Stomach (tissue), 9 donors: Measurements from ENCODE around the gene ANP32B. TPM values are rescaled to one million over a fixed set of nuclear protein-coding genes. Genes with fewer than 3 reads are reported as not detected.

ENCODE experiments used
- DNase-seq, 2 donors: peaks; one replicate each; pipeline versions ENCODE4 v3.0.0 to v3.0.0-alpha.2; 2013 to 2019
- H3K27ac ChIP-seq, 5 donors: fragments of 200-600 bp in 4 of 5; sonication (generic) in 4 of 5; one replicate each; pipeline ENCODE4 v1.5.1; 2013 to 2019; ENCODE audit warnings: mild to moderate bottlenecking in 1 of 5, moderate library complexity in 1 of 5
- H3K27me3 ChIP-seq, 3 donors: fragments of 200-600 bp; sonication (generic); one replicate each; pipeline ENCODE4 v1.5.1; 2017 to 2019; ENCODE audit warnings: mixed run types in 1 of 3
- H3K36me3 ChIP-seq, 4 donors: fragments of 200-600 bp; sonication (generic); 1 replicate in 3 of 4; 2 replicates in 1 of 4; pipeline ENCODE4 v1.5.1; 2016 to 2019
- H3K4me1 ChIP-seq, 4 donors: fragments of 200-600 bp; sonication (generic); one replicate each; pipeline ENCODE4 v1.5.1; 2016 to 2019
- H3K4me3 ChIP-seq, 4 donors: fragments of 200-600 bp; sonication (generic) in 3 of 4; one replicate each; pipeline ENCODE4 v1.5.1; 2016 to 2019; ENCODE audit warnings: mild to moderate bottlenecking in 1 of 4
- H3K9me3 ChIP-seq, 4 donors: fragments of 200-600 bp; sonication (generic); one replicate each; pipeline ENCODE4 v1.5.1; 2016 to 2019
- CTCF ChIP-seq, 7 experiments: fragments of 450-650 bp in 4 of 7; fragments of 200-600 bp in 3 of 7; sonication (generic) in 3 of 7; IDR thresholded peaks; one replicate each; pipeline ENCODE4 v1.5.1; 2016 to 2019; ENCODE audit warnings: antibody characterized with exemption in 7 of 7, control low read depth in 2 of 7, mild to moderate bottlenecking in 1 of 7
- EP300 ChIP-seq: sonication (generic); formaldehyde crosslinking; IDR thresholded peaks from one replicate; pipeline ENCODE4 v1.6.1; 2017; ENCODE audit warnings: antibody characterized with exemption
- POLR2A ChIP-seq, 4 donors: fragments of 450-650 bp; IDR thresholded peaks; one replicate each; pipeline ENCODE4 v1.6.1; 2016; ENCODE audit warnings: antibody characterized with exemption in 4 of 4, control low read depth in 2 of 4, mild to moderate bottlenecking in 1 of 4, moderate library complexity in 1 of 4
- POLR2AphosphoS5 ChIP-seq, 3 donors: sonication (generic); formaldehyde crosslinking; IDR thresholded peaks; one replicate each; pipeline ENCODE4 v1.6.1; 2016; ENCODE audit warnings: antibody characterized with exemption in 3 of 3
- WGBS, 5 donors: extraction: QIAGEN DNeasy Blood & Tissue Kit in 3 of 5; methylation state at CpG; one replicate each; pipeline versions ENCODE4 v1.1.5 to v1.1.7; 2013 to 2018; 5-methylcytosine and 5-hydroxymethylcytosine counted together
- intact Hi-C: fragments of 100-400 bp; cut with DNase I; formaldehyde crosslinking; loops from one replicate; pipeline ENCODE4 v1.15.1; 2023; ENCODE audit warnings: low total_unique reads
- polyA plus RNA-seq, 3 donors: library from polyadenylated mRNA; stranded (reverse); fragments of 200-250 nt; gene quantifications; one replicate each; pipeline ENCODE4 v1.2.3, GENCODE V29; 2013
- total RNA-seq, 5 donors: library from RNA; depleted of rRNA; stranded (reverse); fragments of >200 nt; gene quantifications; one replicate each; pipeline versions ENCODE4 v1.1.0 to v1.2.3, GENCODE V29; 2014 to 2016
- donor health status: healthy with polysubstance abuse.
- donor health status: Bipolar disorder and iron deficiency.
- donor health status: healthy.

ANP32B gene
- total and polyA plus RNA-seq, 8 donors: 8.2 to 267 (median 100) TPM

GRCh38 chr9:97997330-97998276 is 14.5 kb downstream of the ANP32B start:
- no peak for TF ChIP-seq POLR2A (IDR thresholded peaks at IDR 0.05)
- TF ChIP-seq CTCF (IDR thresholded peaks at IDR 0.05): no peak
- no peak for DNase-seq
- WGBS, 5 donors: 83 to 94% (median 92%) methylated on average over 3 of the region's 3 CpGs
- Histone ChIP-seq H3K36me3 (peaks cover 12 to 77% (median 68%) of the 10 kb centered on the region in 4 donors), H3K4me1 (peaks cover 0 to 58% (median 34%) of the 10 kb centered on the region in 4 donors), H3K4me3 (no peak overlapping the region), H3K27me3 (no peaks in the 10 kb centered on the region), H3K27ac (no peak overlapping the region), H3K9me3 (no peaks in the 10 kb centered on the region)
- intact Hi-C loops: no loop called here

- Histone ChIP-seq H3K4me3 (no peak overlapping the region), H3K27ac (peak overlapping the region in 2 of 5 donors; percentile 13 to 36), H3K9me3 (no peaks in the 10 kb centered on the region), H3K27me3 (no peaks in the 10 kb centered on the region), H3K4me1 (peaks cover 0 to 30% (median 15%) of the 10 kb centered on the region in 4 donors), H3K36me3 (peaks cover 28 to 90% (median 80%) of the 10 kb centered on the region in 4 donors)
- WGBS, 5 donors: 21 to 37% (median 24%) methylated on average over 2 of the region's 2 CpGs
- intact Hi-C loops: no loop called here
- DNase-seq: peak in 1 of 2 donors; percentile 36
- no peak for TF ChIP-seq CTCF (IDR thresholded peaks at IDR 0.05)
- no peak for TF ChIP-seq POLR2AphosphoS5 (IDR thresholded peaks at IDR 0.05)
- no peak for TF ChIP-seq POLR2A (IDR thresholded peaks at IDR 0.05)
- no peak for TF ChIP-seq EP300
Observed at GRCh38 chr9:98002808-98003207, 19.7 kb downstream of the ANP32B start.

GRCh38 chr9:98006127-98006796 is 23.1 kb downstream of the ANP32B start:
- no peaks in the 10 kb centered on the region for H3K9me3 ChIP-seq
- no peak overlapping the region for H3K4me3 ChIP-seq
- WGBS, 5 donors: 83 to 96% (median 91%) methylated on average over 5 of the region's 5 CpGs
- no peak overlapping the region for H3K27ac ChIP-seq
- TF ChIP-seq CTCF (IDR thresholded peaks at IDR 0.05) (no peak), POLR2AphosphoS5 (IDR thresholded peaks at IDR 0.05) (no peak), EP300 (no peak), POLR2A (IDR thresholded peaks at IDR 0.05) (no peak)
- H3K27me3 ChIP-seq: no peaks in the 10 kb centered on the region
- H3K36me3 ChIP-seq: peaks cover 32 to 98% (median 88%) of the 10 kb centered on the region in 4 donors
- peaks cover 0 to 38% (median 17%) of the 10 kb centered on the region in 4 donors for H3K4me1 ChIP-seq
- intact Hi-C loops: no loop called here
- DNase-seq: no peak

GRCh38 chr9:98007251-98007928 is 24.2 kb downstream of the ANP32B start:
- Histone ChIP-seq H3K27ac (no peak overlapping the region), H3K36me3 (peaks cover 40 to 98% (median 89%) of the 10 kb centered on the region in 4 donors), H3K4me1 (peaks cover 0 to 27% (median 13%) of the 10 kb centered on the region in 4 donors), H3K27me3 (no peaks in the 10 kb centered on the region), H3K9me3 (no peaks in the 10 kb centered on the region), H3K4me3 (no peak overlapping the region)
- TF ChIP-seq EP300: no peak
- no peak for TF ChIP-seq POLR2AphosphoS5 (IDR thresholded peaks at IDR 0.05)
- TF ChIP-seq POLR2A (IDR thresholded peaks at IDR 0.05): no peak
- no peak for TF ChIP-seq CTCF (IDR thresholded peaks at IDR 0.05)
- 81 to 88% (median 83%) methylated on average over 13 of the region's 13 CpGs for WGBS, 5 donors
- DNase-seq: no peak
- intact Hi-C loops: no loop called here
